Activated B cell treated with CpG ODN at 0.5 μM for 24 hours (primary cell): Measurements from ENCODE around the gene IPCEF1. TPM values are rescaled to one million over a fixed set of nuclear protein-coding genes. Genes with fewer than 3 reads are reported as not detected.

Experiments used
- ATAC-seq: fragments of 200-7000 bp; cut with Tn5 transposase; one replicate; pipeline ENCODE4 v1.10.0; 2021; ENCODE audit warnings: low read depth, mild to moderate bottlenecking, moderate library complexity
- CTCF ChIA-PET: fragments of 350-600 bp; sonication (Branson Sonifier 250); formaldehyde crosslinking; loops from one replicate; lab custom pipeline; 2021; ENCODE audit warnings: antibody characterized with exemption; lab: Charles Lee
- POLR2A ChIA-PET: fragments of 350-600 bp; sonication (Branson Sonifier 250); formaldehyde crosslinking; loops from one replicate; lab custom pipeline; 2021; ENCODE audit warnings: antibody characterized with exemption; lab: Charles Lee
- DNase-seq: peaks from one replicate; pipeline ENCODE4 v3.0.0; 2022
- H3K27ac Mint-ChIP-seq: one replicate; pipeline ENCODE4 v1.8.0; 2020; ENCODE audit warnings: mixed read lengths
- H3K27me3 Mint-ChIP-seq: one replicate; pipeline ENCODE4 v1.8.0; 2021; ENCODE audit warnings: mixed read lengths
- H3K36me3 Mint-ChIP-seq: one replicate; pipeline ENCODE4 v1.8.0; 2021; ENCODE audit warnings: low read depth, mixed read lengths
- H3K4me1 Mint-ChIP-seq: one replicate; pipeline ENCODE4 v1.8.0; 2021; ENCODE audit warnings: mixed read lengths
- H3K4me3 Mint-ChIP-seq: one replicate; pipeline ENCODE4 v1.8.0; 2020; ENCODE audit warnings: mild to moderate bottlenecking, mixed read lengths
- H3K9me3 Mint-ChIP-seq: one replicate; pipeline ENCODE4 v1.8.0; 2020; ENCODE audit warnings: mixed read lengths
- CTCF ChIP-seq: fragments of 200-600 bp; IDR thresholded peaks from one replicate; pipeline ENCODE4 v1.8.0; 2022; ENCODE audit warnings: antibody characterized with exemption, mild to moderate bottlenecking
- intact Hi-C: fragments of 100-400 bp; cut with micrococcal nuclease; formaldehyde crosslinking; loops from one replicate; pipeline ENCODE4 v1.15.1; 2024
- total RNA-seq: library from RNA; stranded (reverse); gene quantifications from 2 replicates; pipeline ENCODE4 v1.2.3, GENCODE V29; 2022

IPCEF1 gene
- total RNA-seq, 1 donor from 2014 or later: 2.1 TPM

- H3K4me3 Mint-ChIP-seq: no peak overlapping the region
- intact Hi-C loops: no loop called here
These were observed 189.5 kb downstream of the IPCEF1 start for GRCh38 chr6:154167126-154167525.

GRCh38 chr6:154166140-154166539 is 190.5 kb downstream of the IPCEF1 start:
- Mint-ChIP-seq H3K9me3 (no peaks in the 10 kb centered on the region), H3K36me3 (no peaks in the 10 kb centered on the region), H3K27me3 (no peaks in the 10 kb centered on the region), H3K4me1 (no peaks in the 10 kb centered on the region), H3K4me3 (no peak overlapping the region), H3K27ac (no peak overlapping the region)
- ATAC-seq: no peak
- ChIA-PET POLR2A (no interaction called here), CTCF (no interaction called here)
- intact Hi-C loops: no loop called here
- no peak for TF ChIP-seq CTCF
- no peak for DNase-seq

More at GRCh38 chr6:154167126-154167525, 189.5 kb downstream of the IPCEF1 start:
- ATAC-seq: no peak
- DNase-seq: no peak
- no peak for TF ChIP-seq CTCF
- Mint-ChIP-seq H3K27me3 (no peaks in the 10 kb centered on the region), H3K27ac (no peak overlapping the region), H3K9me3 (no peaks in the 10 kb centered on the region), H3K36me3 (no peaks in the 10 kb centered on the region), H3K4me1 (no peaks in the 10 kb centered on the region)
- POLR2A ChIA-PET: no interaction called here
- CTCF ChIA-PET: no interaction called here

GRCh38 chr6:154165478-154165877 is 191.1 kb downstream of the IPCEF1 start:
- CTCF ChIA-PET: no interaction called here
- POLR2A ChIA-PET: no interaction called here
- intact Hi-C loops: no loop called here
- H3K4me1 Mint-ChIP-seq: no peaks in the 10 kb centered on the region
- no peak overlapping the region for H3K4me3 Mint-ChIP-seq
- DNase-seq (no peak), ATAC-seq (no peak)
- no peak overlapping the region for H3K27ac Mint-ChIP-seq
- H3K36me3 Mint-ChIP-seq: no peaks in the 10 kb centered on the region
- no peaks in the 10 kb centered on the region for H3K27me3 Mint-ChIP-seq
- TF ChIP-seq CTCF: no peak
- no peaks in the 10 kb centered on the region for H3K9me3 Mint-ChIP-seq

- Mint-ChIP-seq H3K27ac (no peak overlapping the region), H3K36me3 (no peaks in the 10 kb centered on the region), H3K4me3 (no peak overlapping the region), H3K27me3 (no peaks in the 10 kb centered on the region), H3K4me1 (no peaks in the 10 kb centered on the region), H3K9me3 (no peaks in the 10 kb centered on the region)
- TF ChIP-seq CTCF: no peak
- DNase-seq (no peak), ATAC-seq (no peak)
- ChIA-PET POLR2A (no interaction called here), CTCF (no interaction called here)
- intact Hi-C loops: no loop called here
These were observed 192.2 kb downstream of the IPCEF1 start for GRCh38 chr6:154164397-154164796.

- TF ChIP-seq CTCF: no peak
- intact Hi-C loops: no loop called here
- Mint-ChIP-seq H3K36me3 (no peaks in the 10 kb centered on the region), H3K27me3 (no peaks in the 10 kb centered on the region), H3K4me1 (peaks cover 14% of the 10 kb centered on the region), H3K27ac (no peak overlapping the region), H3K4me3 (no peak overlapping the region), H3K9me3 (no peaks in the 10 kb centered on the region)
- DNase-seq (no peak), ATAC-seq (no peak)
- ChIA-PET CTCF (no interaction called here), POLR2A (no interaction called here)
These were observed 194.9 kb downstream of the IPCEF1 start for GRCh38 chr6:154161689-154162088.
